HL-60 (cell line): ENCODE results near the gene SHLD1.

Source experiments
- GABPA ChIP-seq: IDR thresholded peaks from 2 replicates; pipeline ENCODE4 v1.6.1; 2012; ENCODE audit warnings: low read depth
- POLR2AphosphoS5 ChIP-seq: IDR thresholded peaks from 2 replicates; pipeline ENCODE4 v1.6.1; 2012; ENCODE audit warnings: low read depth
- TF ChIP-seq, protein P1 (sequence below): IDR thresholded peaks from 2 replicates; pipeline ENCODE4 v1.6.1; 2012; ENCODE audit warnings: low read depth; ENCODE audit not compliant: insufficient replicate concordance
- TF ChIP-seq, protein P2 (sequence below): IDR thresholded peaks from one replicate; pipeline ENCODE4 v1.5.1; 2011; ENCODE audit warnings: low read length, control low read depth, inconsistent platforms; ENCODE audit not compliant: insufficient read depth

DNA sequence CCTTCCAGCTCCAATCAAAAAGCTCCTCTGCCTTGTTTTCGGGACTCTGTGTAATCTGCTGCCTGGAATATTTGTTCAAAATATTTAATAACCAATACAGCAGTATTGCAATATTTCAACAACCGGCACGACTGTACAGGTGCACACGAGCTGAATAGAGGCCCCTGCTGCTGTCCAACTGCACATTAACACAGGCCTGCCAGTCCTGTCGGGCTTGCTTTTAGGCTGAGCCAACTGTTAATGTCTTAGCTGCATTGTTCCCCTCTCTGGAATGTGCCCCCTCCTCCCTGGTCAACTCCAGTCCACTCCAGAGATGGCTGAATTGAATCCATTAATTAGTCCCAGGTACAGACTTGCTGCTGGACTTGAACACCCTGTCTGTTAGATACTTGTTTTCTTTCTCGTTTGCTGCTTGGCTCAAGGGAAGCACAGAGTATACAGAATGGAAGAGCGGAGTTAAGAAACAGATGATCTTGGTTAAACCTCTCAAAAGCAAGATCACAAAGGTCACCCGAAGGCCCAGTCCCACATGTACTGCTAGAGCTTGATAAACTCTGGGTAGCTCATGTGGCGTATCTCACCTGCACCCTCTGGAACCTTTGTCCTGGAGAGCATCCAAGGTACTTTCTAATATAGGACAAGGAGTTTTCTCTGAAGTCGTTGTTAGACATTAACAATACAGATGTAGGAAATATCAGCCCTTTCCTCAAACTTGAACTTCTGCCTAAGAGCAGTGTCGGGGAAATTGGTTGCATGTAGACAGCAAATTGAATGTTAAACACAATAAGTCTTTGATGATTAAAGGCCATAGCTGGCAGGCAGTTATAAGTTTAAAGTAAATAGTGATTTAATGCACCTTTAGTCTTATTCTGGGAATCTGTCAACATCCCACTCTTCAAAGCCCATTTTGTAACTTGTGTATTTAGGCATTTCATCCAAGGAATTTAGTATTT is 31.9 kb downstream of the SHLD1 start:
- TF ChIP-seq, protein P1, sequence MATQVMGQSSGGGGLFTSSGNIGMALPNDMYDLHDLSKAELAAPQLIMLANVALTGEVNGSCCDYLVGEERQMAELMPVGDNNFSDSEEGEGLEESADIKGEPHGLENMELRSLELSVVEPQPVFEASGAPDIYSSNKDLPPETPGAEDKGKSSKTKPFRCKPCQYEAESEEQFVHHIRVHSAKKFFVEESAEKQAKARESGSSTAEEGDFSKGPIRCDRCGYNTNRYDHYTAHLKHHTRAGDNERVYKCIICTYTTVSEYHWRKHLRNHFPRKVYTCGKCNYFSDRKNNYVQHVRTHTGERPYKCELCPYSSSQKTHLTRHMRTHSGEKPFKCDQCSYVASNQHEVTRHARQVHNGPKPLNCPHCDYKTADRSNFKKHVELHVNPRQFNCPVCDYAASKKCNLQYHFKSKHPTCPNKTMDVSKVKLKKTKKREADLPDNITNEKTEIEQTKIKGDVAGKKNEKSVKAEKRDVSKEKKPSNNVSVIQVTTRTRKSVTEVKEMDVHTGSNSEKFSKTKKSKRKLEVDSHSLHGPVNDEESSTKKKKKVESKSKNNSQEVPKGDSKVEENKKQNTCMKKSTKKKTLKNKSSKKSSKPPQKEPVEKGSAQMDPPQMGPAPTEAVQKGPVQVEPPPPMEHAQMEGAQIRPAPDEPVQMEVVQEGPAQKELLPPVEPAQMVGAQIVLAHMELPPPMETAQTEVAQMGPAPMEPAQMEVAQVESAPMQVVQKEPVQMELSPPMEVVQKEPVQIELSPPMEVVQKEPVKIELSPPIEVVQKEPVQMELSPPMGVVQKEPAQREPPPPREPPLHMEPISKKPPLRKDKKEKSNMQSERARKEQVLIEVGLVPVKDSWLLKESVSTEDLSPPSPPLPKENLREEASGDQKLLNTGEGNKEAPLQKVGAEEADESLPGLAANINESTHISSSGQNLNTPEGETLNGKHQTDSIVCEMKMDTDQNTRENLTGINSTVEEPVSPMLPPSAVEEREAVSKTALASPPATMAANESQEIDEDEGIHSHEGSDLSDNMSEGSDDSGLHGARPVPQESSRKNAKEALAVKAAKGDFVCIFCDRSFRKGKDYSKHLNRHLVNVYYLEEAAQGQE, result no peak
- TF ChIP-seq, protein P2, sequence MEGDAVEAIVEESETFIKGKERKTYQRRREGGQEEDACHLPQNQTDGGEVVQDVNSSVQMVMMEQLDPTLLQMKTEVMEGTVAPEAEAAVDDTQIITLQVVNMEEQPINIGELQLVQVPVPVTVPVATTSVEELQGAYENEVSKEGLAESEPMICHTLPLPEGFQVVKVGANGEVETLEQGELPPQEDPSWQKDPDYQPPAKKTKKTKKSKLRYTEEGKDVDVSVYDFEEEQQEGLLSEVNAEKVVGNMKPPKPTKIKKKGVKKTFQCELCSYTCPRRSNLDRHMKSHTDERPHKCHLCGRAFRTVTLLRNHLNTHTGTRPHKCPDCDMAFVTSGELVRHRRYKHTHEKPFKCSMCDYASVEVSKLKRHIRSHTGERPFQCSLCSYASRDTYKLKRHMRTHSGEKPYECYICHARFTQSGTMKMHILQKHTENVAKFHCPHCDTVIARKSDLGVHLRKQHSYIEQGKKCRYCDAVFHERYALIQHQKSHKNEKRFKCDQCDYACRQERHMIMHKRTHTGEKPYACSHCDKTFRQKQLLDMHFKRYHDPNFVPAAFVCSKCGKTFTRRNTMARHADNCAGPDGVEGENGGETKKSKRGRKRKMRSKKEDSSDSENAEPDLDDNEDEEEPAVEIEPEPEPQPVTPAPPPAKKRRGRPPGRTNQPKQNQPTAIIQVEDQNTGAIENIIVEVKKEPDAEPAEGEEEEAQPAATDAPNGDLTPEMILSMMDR, result no peak
- TF ChIP-seq POLR2AphosphoS5, result no peak
- TF ChIP-seq GABPA, result no peak
